Smooth muscle cell (in vitro differentiated cells): Measurements from ENCODE around the gene PPFIA2. TPM values are rescaled to one million over a fixed set of nuclear protein-coding genes. Genes with fewer than 3 reads are reported as not detected.

ENCODE experiments used
- DNase-seq: peaks from one replicate; lab custom pipeline; 2025; ENCODE audit not compliant: unreplicated experiment; lab: John Stamatoyannopoulos, UW
- H2AFZ ChIP-seq: fragments of 200-600 bp; sonication (generic); 2 replicates; pipeline ENCODE4 v1.6.0; 2016; ENCODE audit warnings: antibody characterized with exemption, low read depth, mild to moderate bottlenecking
- H3F3A ChIP-seq: fragments of 200-600 bp; sonication (generic); 2 replicates; pipeline ENCODE4 v1.6.0; 2017; ENCODE audit warnings: antibody characterized with exemption, low read depth
- H3K27ac ChIP-seq: fragments of 200-600 bp; sonication (generic); 2 replicates; pipeline ENCODE4 v1.5.1; 2016; ENCODE audit warnings: low read depth, mild to moderate bottlenecking
- H3K27me3 ChIP-seq: fragments of 200-600 bp; sonication (generic); 2 replicates; pipeline ENCODE4 v1.6.1; 2016; ENCODE audit warnings: low read depth, mild to moderate bottlenecking
- H3K36me3 ChIP-seq: fragments of 200-600 bp; sonication (generic); 2 replicates; pipeline ENCODE4 v1.5.1; 2016; ENCODE audit warnings: low read depth
- H3K4me1 ChIP-seq: fragments of 200-600 bp; sonication (generic); 2 replicates; pipeline ENCODE4 v1.5.1; 2016; ENCODE audit warnings: low read depth
- H3K4me2 ChIP-seq: fragments of 200-600 bp; sonication (generic); 2 replicates; pipeline ENCODE4 v1.6.0; 2016; ENCODE audit warnings: mild to moderate bottlenecking
- H3K4me3 ChIP-seq: fragments of 200-600 bp; sonication (generic); 2 replicates; pipeline ENCODE4 v1.5.1; 2016; ENCODE audit warnings: mild to moderate bottlenecking
- H3K79me2 ChIP-seq: fragments of 200-600 bp; sonication (generic); 2 replicates; pipeline ENCODE4 v1.6.0; 2016; ENCODE audit warnings: low read depth, mild to moderate bottlenecking
- H3K9ac ChIP-seq: fragments of 200-600 bp; sonication (generic); 2 replicates; pipeline ENCODE4 v1.6.0; 2016; ENCODE audit warnings: low read depth
- H3K9me3 ChIP-seq: fragments of 200-600 bp; sonication (generic); replicated peaks from 2 replicates; pipeline ENCODE4 v1.5.1; 2016; ENCODE audit warnings: low read depth
- H4K20me1 ChIP-seq: fragments of 200-600 bp; sonication (generic); 2 replicates; pipeline ENCODE4 v1.6.0; 2016; ENCODE audit warnings: low read depth
- WGBS: methylation state at CpG from one replicate; pipeline ENCODE4 v1.1.7; 2016; ENCODE audit warnings: low lambda C conversion rate; 5-methylcytosine and 5-hydroxymethylcytosine counted together
- polyA plus RNA-seq: library from polyadenylated mRNA; unstranded; fragments of >200 nt; fragmentation: Nextera tagmentation; extraction: Ambion mirVana; gene quantifications from 2 replicates; pipeline ENCODE4 v1.2.1, GENCODE V29; 2016
- total RNA-seq: library from RNA; depleted of rRNA; stranded (reverse); fragments of >200 nt; gene quantifications from 2 replicates; pipeline ENCODE4 v1.2.3, GENCODE V29; 2014
- TF ChIP-seq, protein P1 (sequence below): fragments of 200-600 bp; sonication (generic); IDR thresholded peaks from 2 replicates; pipeline ENCODE4 v1.5.1; 2017; ENCODE audit warnings: borderline replicate concordance, mild to moderate bottlenecking, antibody characterized with exemption; ENCODE audit not compliant: insufficient read depth, poor library complexity, severe bottlenecking

The PPFIA2 gene
- total and polyA plus RNA-seq, 2 experiments from 2014 or later: not detected

DNA sequence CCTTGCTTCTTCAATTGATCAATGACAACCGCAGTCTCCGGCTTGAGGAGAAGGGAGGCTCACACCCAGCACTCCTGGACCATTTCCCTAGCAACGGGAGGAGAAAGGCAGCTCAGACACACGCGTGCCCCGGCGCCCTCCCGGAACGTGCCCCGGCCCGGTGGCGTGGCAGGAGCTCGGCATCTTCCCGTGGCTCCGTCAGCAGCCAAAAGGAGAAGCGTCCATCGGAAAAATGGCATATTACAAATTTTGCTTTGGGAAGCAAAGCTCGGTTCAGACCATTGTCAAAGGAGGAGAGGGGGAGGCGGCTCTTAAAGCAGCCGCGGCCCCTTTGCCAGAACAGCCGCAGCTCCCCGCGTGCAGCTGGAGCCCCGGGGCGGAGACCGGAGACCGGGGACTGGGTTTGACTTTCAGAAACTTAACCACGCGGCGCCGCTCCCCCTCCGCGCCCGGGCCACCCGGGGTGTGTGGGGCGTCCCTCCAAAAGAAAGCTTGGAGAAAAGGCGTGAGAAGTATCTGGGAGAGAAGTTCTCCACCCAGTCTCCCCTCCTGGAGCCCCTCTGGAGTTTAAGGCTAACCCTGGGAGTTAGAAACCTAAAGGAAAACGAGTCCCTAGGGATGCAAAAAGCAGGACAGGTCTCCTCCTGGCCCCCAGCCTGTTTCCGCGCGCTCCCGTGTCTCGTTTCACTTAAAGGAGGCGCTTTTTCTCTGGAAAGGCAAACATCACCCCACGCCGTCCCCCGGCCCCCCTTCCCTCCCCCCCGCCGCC lies 545 bp downstream of the PPFIA2 start:
- DNase-seq: no peak
- Histone ChIP-seq H3K9ac (no peak overlapping the region), H3K4me2 (peak overlapping the region; percentile 96), H3K36me3 (no peaks in the 10 kb centered on the region), H3K4me3 (peak overlapping the region; percentile 62), H4K20me1 (no peaks in the 10 kb centered on the region), H3K4me1 (no peaks in the 10 kb centered on the region), H3F3A (no peaks in the 10 kb centered on the region), H3K9me3 (no peaks in the 10 kb centered on the region), H2AFZ (peak overlapping the region; percentile 90), H3K27ac (no peak overlapping the region), H3K27me3 (peaks cover 63% of the 10 kb centered on the region), H3K79me2 (no peaks in the 10 kb centered on the region)
- TF ChIP-seq, protein P1, sequence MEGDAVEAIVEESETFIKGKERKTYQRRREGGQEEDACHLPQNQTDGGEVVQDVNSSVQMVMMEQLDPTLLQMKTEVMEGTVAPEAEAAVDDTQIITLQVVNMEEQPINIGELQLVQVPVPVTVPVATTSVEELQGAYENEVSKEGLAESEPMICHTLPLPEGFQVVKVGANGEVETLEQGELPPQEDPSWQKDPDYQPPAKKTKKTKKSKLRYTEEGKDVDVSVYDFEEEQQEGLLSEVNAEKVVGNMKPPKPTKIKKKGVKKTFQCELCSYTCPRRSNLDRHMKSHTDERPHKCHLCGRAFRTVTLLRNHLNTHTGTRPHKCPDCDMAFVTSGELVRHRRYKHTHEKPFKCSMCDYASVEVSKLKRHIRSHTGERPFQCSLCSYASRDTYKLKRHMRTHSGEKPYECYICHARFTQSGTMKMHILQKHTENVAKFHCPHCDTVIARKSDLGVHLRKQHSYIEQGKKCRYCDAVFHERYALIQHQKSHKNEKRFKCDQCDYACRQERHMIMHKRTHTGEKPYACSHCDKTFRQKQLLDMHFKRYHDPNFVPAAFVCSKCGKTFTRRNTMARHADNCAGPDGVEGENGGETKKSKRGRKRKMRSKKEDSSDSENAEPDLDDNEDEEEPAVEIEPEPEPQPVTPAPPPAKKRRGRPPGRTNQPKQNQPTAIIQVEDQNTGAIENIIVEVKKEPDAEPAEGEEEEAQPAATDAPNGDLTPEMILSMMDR: no peak
- WGBS: 1% methylated on average over 43 of the region's 50 CpGs

DNA sequence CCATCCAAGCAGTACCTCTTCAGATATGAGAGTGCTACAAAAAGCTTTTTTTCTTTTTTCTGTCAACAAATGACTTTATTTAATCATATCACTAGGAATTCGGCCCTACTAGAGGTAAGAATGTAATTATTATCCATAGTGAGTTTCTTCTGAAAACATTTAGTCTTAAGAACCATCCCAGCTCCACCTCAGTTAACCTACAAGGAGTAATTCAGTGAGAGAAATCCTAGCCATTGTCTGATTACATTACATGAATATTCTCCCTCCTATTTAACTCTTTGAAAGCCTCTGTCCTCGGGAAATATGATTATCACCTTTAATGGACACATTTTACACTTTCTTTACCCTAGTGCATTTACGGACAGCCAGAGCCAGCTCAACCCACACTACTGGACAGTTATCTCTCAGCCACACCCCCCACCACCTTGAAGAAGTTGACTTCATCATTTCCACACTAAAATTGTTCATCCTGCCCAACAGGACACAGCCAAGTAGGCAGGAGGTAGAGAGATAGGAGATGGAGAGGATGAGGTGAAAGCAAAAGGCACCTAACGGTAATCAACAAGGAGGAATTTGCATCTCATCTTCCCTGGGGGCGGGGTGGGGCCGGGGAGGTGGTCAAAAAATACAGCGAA lies 1.3 kb downstream of the PPFIA2 start:
- Histone ChIP-seq H2AFZ (no peak overlapping the region), H3K36me3 (no peaks in the 10 kb centered on the region), H3K4me3 (peak overlapping the region; percentile 62), H3K79me2 (no peaks in the 10 kb centered on the region), H3K27ac (no peak overlapping the region), H3K4me2 (peak overlapping the region; percentile 96), H3K4me1 (no peaks in the 10 kb centered on the region), H3F3A (no peaks in the 10 kb centered on the region), H3K27me3 (peaks cover 63% of the 10 kb centered on the region), H4K20me1 (no peaks in the 10 kb centered on the region), H3K9ac (no peak overlapping the region), H3K9me3 (no peaks in the 10 kb centered on the region)
- DNase-seq: no peak
- TF ChIP-seq, protein P1: no peak
- 16% methylated on average over 7 of the region's 7 CpGs for WGBS

DNA sequence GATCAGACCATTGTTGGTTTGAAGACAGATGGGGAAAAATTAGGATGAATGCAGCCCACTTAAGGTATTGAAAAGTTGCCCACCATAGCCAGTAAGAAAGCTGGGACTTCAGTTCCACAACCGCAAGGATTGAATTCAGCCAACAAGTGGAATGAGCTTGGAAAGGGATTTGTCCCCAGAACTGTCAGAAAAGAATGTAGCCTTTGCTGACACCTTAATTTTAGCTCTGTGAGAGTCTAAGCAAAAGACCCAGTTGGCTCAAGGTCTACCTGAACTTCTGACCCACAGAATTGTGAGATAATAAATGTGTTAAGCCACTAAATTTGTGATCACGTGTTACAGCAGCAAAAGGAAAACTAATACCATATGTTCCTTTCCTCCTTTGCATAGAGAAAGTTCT lies 29.4 kb downstream of the PPFIA2 start:
- Histone ChIP-seq H3K9me3 (no peaks in the 10 kb centered on the region), H3K4me3 (no peak overlapping the region), H2AFZ (no peak overlapping the region), H3K36me3 (no peaks in the 10 kb centered on the region), H4K20me1 (no peaks in the 10 kb centered on the region), H3K9ac (no peak overlapping the region), H3K4me2 (no peak overlapping the region), H3F3A (no peaks in the 10 kb centered on the region), H3K4me1 (no peaks in the 10 kb centered on the region), H3K27me3 (no peaks in the 10 kb centered on the region), H3K27ac (no peak overlapping the region), H3K79me2 (no peaks in the 10 kb centered on the region)
- 93% methylated on average over 2 of the region's 2 CpGs for WGBS
- DNase-seq: no peak
- TF ChIP-seq, protein P1: no peak
